Endodermal cell (in vitro differentiated cells): ENCODE results near the gene PCNX1. TPM values are rescaled to one million over a fixed set of nuclear protein-coding genes. Genes with fewer than 3 reads are reported as not detected.

Experiments
- DNase-seq: peaks from one replicate; pipeline ENCODE4 v3.0.0-alpha.2; 2017
- H3K27ac ChIP-seq: 2 replicates; pipeline ENCODE4 v1.5.1; 2013; ENCODE audit warnings: mild to moderate bottlenecking, low read depth, low read length, moderate library complexity
- H3K27me3 ChIP-seq: 2 replicates; pipeline ENCODE4 v1.6.1; 2013; ENCODE audit warnings: mild to moderate bottlenecking, low read length, moderate library complexity; ENCODE audit not compliant: insufficient read depth, control insufficient read depth, poor library complexity, severe bottlenecking
- H3K36me3 ChIP-seq: 2 replicates; pipeline ENCODE4 v1.7.0; 2013; ENCODE audit warnings: mild to moderate bottlenecking, low read length, moderate library complexity; ENCODE audit not compliant: control insufficient read depth, insufficient read depth
- H3K4me1 ChIP-seq: one replicate; pipeline ENCODE4 v1.7.0; 2013; ENCODE audit warnings: low read length; ENCODE audit not compliant: control insufficient read depth, insufficient read depth
- H3K4me3 ChIP-seq: 2 replicates; pipeline ENCODE4 v1.5.1; 2013; ENCODE audit warnings: mild to moderate bottlenecking, low read length, moderate library complexity
- H3K9ac ChIP-seq: 2 replicates; pipeline ENCODE4 v1.6.1; 2013; ENCODE audit warnings: mild to moderate bottlenecking, low read length, moderate library complexity; ENCODE audit not compliant: poor library complexity, severe bottlenecking; ENCODE audit errors: extremely low read depth
- H3K9me3 ChIP-seq: 2 replicates; pipeline ENCODE4 v1.6.1; 2013; ENCODE audit warnings: mild to moderate bottlenecking, low read length, moderate library complexity; ENCODE audit not compliant: control insufficient read depth
- H3K27ac Mint-ChIP-seq: 2 replicates; pipeline ENCODE4 v1.8.0; 2020; ENCODE audit warnings: mixed read lengths
- H3K27me3 Mint-ChIP-seq: 2 replicates; pipeline ENCODE4 v1.8.0; 2021; ENCODE audit warnings: mild to moderate bottlenecking, mixed read lengths; ENCODE audit not compliant: insufficient read depth
- H3K36me3 Mint-ChIP-seq: 2 replicates; pipeline ENCODE4 v1.8.0; 2020; ENCODE audit warnings: low read depth, mixed read lengths
- H3K4me1 Mint-ChIP-seq: 2 replicates; pipeline ENCODE4 v1.8.0; 2020; ENCODE audit warnings: mixed read lengths
- H3K4me3 Mint-ChIP-seq: 2 replicates; pipeline ENCODE4 v1.8.0; 2020; ENCODE audit warnings: mild to moderate bottlenecking, moderate library complexity, mixed read lengths
- H3K9me3 Mint-ChIP-seq: 2 replicates; pipeline ENCODE4 v1.8.0; 2020; ENCODE audit warnings: mild to moderate bottlenecking, mixed read lengths
- WGBS, 2 experiments: methylation state at CpG; one replicate each; pipeline versions ENCODE4 v1.1.5 to v1.1.7; 2013; ENCODE audit warnings: missing lambda C conversion rate in 2 of 2, mixed read lengths in 1 of 2; ENCODE audit not compliant: insufficient coverage in 1 of 2, insufficient read length in 1 of 2; 5-methylcytosine and 5-hydroxymethylcytosine counted together
- total RNA-seq, 2 donors: library from RNA; stranded (reverse); fragmentation: NEBNext Ultra II Directional in 1 of 2; extraction: Animal tissue kit (Norgen Biotek cat#: 25700) in 1 of 2; gene quantifications; 2 replicates in 1 of 2; 3 replicates in 1 of 2; pipeline ENCODE4 v1.2.1, GENCODE V29; 2021
- TF ChIP-seq, protein P1 (sequence below): fragments of 200-600 bp; sonication (generic); conservative IDR thresholded peaks from 2 replicates; pipeline ENCODE4 v1.5.0; 2021; ENCODE audit warnings: antibody characterized with exemption, mild to moderate bottlenecking

Gene PCNX1
- total RNA-seq, 2 donors from 2014 or later: 68.2 TPM

DNA sequence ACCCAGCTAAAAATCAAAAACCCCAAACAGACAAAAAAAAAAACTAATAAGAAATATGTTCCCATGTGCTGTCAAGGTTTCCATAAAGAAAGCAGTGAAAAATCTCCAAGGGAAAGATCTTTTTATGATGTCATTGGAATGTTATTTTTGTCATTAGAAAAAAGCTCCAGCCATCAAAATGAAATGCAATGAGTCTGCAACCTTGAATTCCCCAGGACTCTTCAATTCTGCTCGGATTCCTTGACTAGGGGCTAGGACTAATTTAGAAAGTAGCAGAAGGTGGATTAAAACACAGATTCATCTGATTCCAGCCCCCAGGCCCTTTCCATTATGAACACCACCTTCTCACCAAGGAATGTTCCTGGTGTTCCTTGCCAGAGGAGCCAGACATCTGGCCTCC is 6.0 kb upstream of the PCNX1 start:
- H3K36me3 Mint-ChIP-seq: no peaks in the 10 kb centered on the region
- Histone ChIP-seq H3K27ac (no peak overlapping the region), H3K9me3 (no peaks in the 10 kb centered on the region), H3K9ac (no peak overlapping the region), H3K36me3 (no peaks in the 10 kb centered on the region), H3K4me1 (no peaks in the 10 kb centered on the region), H3K4me3 (no peak overlapping the region), H3K27me3 (no peaks in the 10 kb centered on the region)
- no peak overlapping the region for H3K4me3 Mint-ChIP-seq
- peaks cover 20% of the 10 kb centered on the region for H3K4me1 Mint-ChIP-seq
- WGBS, 2 experiments: 79% methylated on average over 1 of the region's 1 CpG; no CpG with 5 or more reads in 1 of the 2 experiments
- DNase-seq: no peak
- no peaks in the 10 kb centered on the region for H3K9me3 Mint-ChIP-seq
- TF ChIP-seq, protein P1, sequence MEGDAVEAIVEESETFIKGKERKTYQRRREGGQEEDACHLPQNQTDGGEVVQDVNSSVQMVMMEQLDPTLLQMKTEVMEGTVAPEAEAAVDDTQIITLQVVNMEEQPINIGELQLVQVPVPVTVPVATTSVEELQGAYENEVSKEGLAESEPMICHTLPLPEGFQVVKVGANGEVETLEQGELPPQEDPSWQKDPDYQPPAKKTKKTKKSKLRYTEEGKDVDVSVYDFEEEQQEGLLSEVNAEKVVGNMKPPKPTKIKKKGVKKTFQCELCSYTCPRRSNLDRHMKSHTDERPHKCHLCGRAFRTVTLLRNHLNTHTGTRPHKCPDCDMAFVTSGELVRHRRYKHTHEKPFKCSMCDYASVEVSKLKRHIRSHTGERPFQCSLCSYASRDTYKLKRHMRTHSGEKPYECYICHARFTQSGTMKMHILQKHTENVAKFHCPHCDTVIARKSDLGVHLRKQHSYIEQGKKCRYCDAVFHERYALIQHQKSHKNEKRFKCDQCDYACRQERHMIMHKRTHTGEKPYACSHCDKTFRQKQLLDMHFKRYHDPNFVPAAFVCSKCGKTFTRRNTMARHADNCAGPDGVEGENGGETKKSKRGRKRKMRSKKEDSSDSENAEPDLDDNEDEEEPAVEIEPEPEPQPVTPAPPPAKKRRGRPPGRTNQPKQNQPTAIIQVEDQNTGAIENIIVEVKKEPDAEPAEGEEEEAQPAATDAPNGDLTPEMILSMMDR: no peak
- peaks cover 4% of the 10 kb centered on the region for H3K27me3 Mint-ChIP-seq
- H3K27ac Mint-ChIP-seq: no peak overlapping the region

DNA sequence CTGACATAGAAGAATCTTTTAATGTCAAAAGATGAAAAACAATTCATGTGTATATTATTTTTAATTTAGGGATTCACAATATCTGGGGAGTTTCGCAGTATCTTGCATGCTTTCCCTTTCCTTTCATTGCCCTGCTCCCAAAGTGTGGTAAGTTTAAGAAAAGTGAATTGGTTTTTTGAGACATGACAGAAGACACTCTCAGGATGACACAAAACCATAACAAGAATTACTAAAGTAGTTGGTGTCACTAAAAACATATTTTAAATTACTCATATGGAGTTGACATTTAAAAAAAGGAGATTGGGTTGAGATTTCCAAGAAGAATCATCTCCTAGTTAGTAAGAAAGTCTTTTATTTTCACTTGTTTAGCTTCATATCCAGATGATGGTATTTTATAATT is 5.1 kb upstream of the PCNX1 start:
- H3K4me3 Mint-ChIP-seq: no peak overlapping the region
- H3K27me3 ChIP-seq: no peaks in the 10 kb centered on the region
- DNase-seq: no peak
- no peak overlapping the region for H3K27ac ChIP-seq
- 100% methylated on average over 1 of the region's 1 CpG; no CpG with 5 or more reads in 1 of the 2 experiments for WGBS, 2 experiments
- no peaks in the 10 kb centered on the region for H3K9me3 Mint-ChIP-seq
- no peak overlapping the region for H3K4me3 ChIP-seq
- no peaks in the 10 kb centered on the region for H3K36me3 Mint-ChIP-seq
- no peaks in the 10 kb centered on the region for H3K9me3 ChIP-seq
- no peak overlapping the region for H3K27ac Mint-ChIP-seq
- TF ChIP-seq, protein P1: no peak
- H3K4me1 ChIP-seq: no peaks in the 10 kb centered on the region
- no peak overlapping the region for H3K9ac ChIP-seq
- no peaks in the 10 kb centered on the region for H3K27me3 Mint-ChIP-seq
- H3K4me1 Mint-ChIP-seq: peaks cover 22% of the 10 kb centered on the region
- H3K36me3 ChIP-seq: no peaks in the 10 kb centered on the region

DNA sequence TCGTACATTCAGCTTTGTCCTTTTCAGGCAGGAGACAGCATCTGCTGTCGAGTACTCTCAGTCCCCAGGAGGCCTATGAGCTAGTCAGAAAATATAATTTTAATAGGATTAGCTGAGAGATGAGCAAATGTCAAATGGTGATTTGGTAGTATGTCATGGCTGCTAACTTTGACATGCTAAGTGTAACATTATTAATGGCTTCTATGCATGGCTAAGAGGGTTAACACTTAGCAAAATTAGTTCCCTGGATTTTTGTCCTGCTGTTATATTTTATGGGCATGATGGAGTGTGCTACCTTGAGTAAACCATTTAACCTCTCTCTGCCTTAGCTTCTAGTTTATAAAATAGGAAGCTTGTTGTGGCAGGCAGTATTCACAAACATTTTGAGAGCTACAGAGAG is 2.9 kb upstream of the PCNX1 start:
- no peaks in the 10 kb centered on the region for H3K36me3 Mint-ChIP-seq
- H3K9me3 Mint-ChIP-seq: no peaks in the 10 kb centered on the region
- 82 to 92% methylated on average over 2 of the region's 2 CpGs for WGBS, 2 experiments
- H3K4me1 Mint-ChIP-seq: peaks cover 30% of the 10 kb centered on the region
- no peak overlapping the region for H3K4me3 Mint-ChIP-seq
- no peak for DNase-seq
- Histone ChIP-seq H3K9ac (no peak overlapping the region), H3K27ac (no peak overlapping the region), H3K4me1 (no peaks in the 10 kb centered on the region), H3K9me3 (no peaks in the 10 kb centered on the region), H3K4me3 (no peak overlapping the region), H3K36me3 (no peaks in the 10 kb centered on the region), H3K27me3 (no peaks in the 10 kb centered on the region)
- no peak overlapping the region for H3K27ac Mint-ChIP-seq
- no peaks in the 10 kb centered on the region for H3K27me3 Mint-ChIP-seq
- TF ChIP-seq, protein P1: no peak
